Measurements from ENCODE around the gene JMJD1C. TPM values are rescaled to one million over a fixed set of nuclear protein-coding genes. Genes with fewer than 3 reads are reported as not detected.

The JMJD1C gene
- total and polyA plus RNA-seq, 10 of the 15 experiments (the other 5 are each of a cell fraction or from before 2014, with no cell fraction given) = 31.2 to 83.3 (median 49.5) TPM

- ChIA-PET SMC1A (ENCODE audit: uncharacterized antibody, unreplicated experiment) (interaction anchor here (0.6 to 6.8 kb wide), 26 partner anchors 10 to 364 kb away, joined by 3 to 68 read pairs (median 4); partner anchors contain the start of gene REEP3), POLR2A (interaction anchor here (0.7 to 2.8 kb wide), 11 partner anchors 10 to 740 kb away, joined by 3 to 15 read pairs (median 6); no protein-coding TSS in a partner anchor), CTCF (interaction anchor here (1.0 to 5.9 kb wide), 14 partner anchors 10 to 452 kb away, joined by 3 to 33 read pairs (median 6); no protein-coding TSS in a partner anchor), RAD21 (ENCODE audit: unreplicated experiment) (interaction anchor here (0.6 to 4.6 kb wide), 28 partner anchors 10 to 450 kb away, joined by 3 to 67 read pairs (median 6); no protein-coding TSS in a partner anchor)
- Histone ChIP-seq H3K27ac (ENCODE audit: control insufficient read depth, insufficient read depth) (peak overlapping the region; percentile 80), H3K4me3 (peak overlapping the region; percentile 91), H3K36me3 (ENCODE audit: control insufficient read depth in 2 of 2, insufficient read depth in 2 of 2, low read length in 1 of 2) (no peaks in the 10 kb centered on the region), H3K9ac (ENCODE audit: control insufficient read depth, insufficient read depth, low read length) (peak overlapping the region; percentile 84), H3K79me2 (ENCODE audit: control insufficient read depth, insufficient read depth, low read length) (peaks cover 83% of the 10 kb centered on the region), H2AFZ (ENCODE audit: control insufficient read depth, low read depth, low read length) (no peak overlapping the region), H4K20me1 (ENCODE audit: control insufficient read depth, insufficient read depth) (no peaks in the 10 kb centered on the region), H3K4me2 (ENCODE audit: control insufficient read depth, insufficient read depth) (peak overlapping the region; percentile 26; the same call in 1 of the 2 replicates), H3K9me3 (replicated peaks; ENCODE audit: control insufficient read depth, insufficient read depth, low read length) (no peaks in the 10 kb centered on the region), H3K4me1 (ENCODE audit: control insufficient read depth, insufficient read depth, low read length) (peaks cover 18% of the 10 kb centered on the region), H3K27me3 (replicated peaks in 1 of 2; ENCODE audit: control insufficient read depth in 2 of 2, insufficient read depth in 2 of 2, low read length in 1 of 2) (no peaks in the 10 kb centered on the region)
- TSS peak; percentile 75 for BruUV-seq (replicated peaks)
- intact Hi-C loops (cut with micrococcal nuclease; ENCODE audit: unreplicated experiment) (loop anchor here (2.0 to 5.0 kb wide), 4 partner anchors 19 to 255 kb away; partner anchors contain the start of genes JMJD1C and REEP3), in situ Hi-C loops (cut with MboI) (no loop called here)
- WGBS (ENCODE audit: insufficient coverage, insufficient replicate concordance, low lambda C conversion rate, missing lambda C conversion rate) = 5% methylated on average over 6 of the region's 6 CpGs
- FAIRE-seq = no peak
- TF ChIP-seq RAD21 (IDR thresholded peaks at IDR 0.05; ENCODE audit: insufficient read depth, low read depth, low read length) (0 out of 2 replicates have a peak, but pooled peaks have one; percentile 7), POLR2AphosphoS5 (IDR thresholded peaks at IDR 0.05; ENCODE audit: low read length) (0 out of 2 replicates have a peak, but pooled peaks have one; percentile 26), SIX5 (IDR thresholded peaks at IDR 0.05; ENCODE audit: low read depth, low read length, severe bottlenecking) (no peak), ESRRA (IDR thresholded peaks at IDR 0.05; ENCODE audit: low read length) (no peak), POLR2A (IDR thresholded peaks at IDR 0.05; ENCODE audit: low read depth, low read length) (0 out of 2 replicates have a peak, but pooled peaks have one; percentile 26), ATF2 (IDR thresholded peaks at IDR 0.05; ENCODE audit: low read length) (0 out of 2 replicates have a peak, but pooled peaks have one; percentile 43), BCL3 (IDR thresholded peaks at IDR 0.05; ENCODE audit: borderline replicate concordance, insufficient read depth, low read depth, low read length, poor library complexity, severe bottlenecking) (no peak), PML (IDR thresholded peaks at IDR 0.05; ENCODE audit: low read length) (0 out of 2 replicates have a peak, but pooled peaks have one; percentile 26)
- no peak for DNase-seq (ENCODE audit: low read depth, low spot score)
- peak; percentile 52 for ATAC-seq
Observed at GRCh38 chr10:63267414-63268148, 198.2 kb downstream of the JMJD1C start.

Data from GM12878 (cell line).